Muscle of arm (tissue), 12 donors: ENCODE measurements around the gene SCEL. TPM values are rescaled to one million over a fixed set of nuclear protein-coding genes. Genes with fewer than 3 reads are reported as not detected.
"Not testable (repeated sequence)": the region's sequence is repeated elsewhere in the genome, so short reads cannot be mapped to it uniquely, and the experiment has no call there.

Experiments used
- DNase-seq: peaks from one replicate; pipeline ENCODE4 v3.0.0-alpha.2; 2013
- polyA plus RNA-seq, 12 donors: library from polyadenylated mRNA; unstranded; fragments of 120-200 nt; gene quantifications; one replicate each; pipeline ENCODE4 v1.2.1, GENCODE V29; 2013; ENCODE audit not compliant: insufficient read length in 12 of 12

The SCEL gene
- polyA plus RNA-seq, 12 donors: 0.05 to 77.7 (median 0.66) TPM; not detected in 4

- not testable (repeated sequence) for DNase-seq
These were observed 126.8 kb downstream of the SCEL start for GRCh38 chr13:77662301-77662700.

DNA sequence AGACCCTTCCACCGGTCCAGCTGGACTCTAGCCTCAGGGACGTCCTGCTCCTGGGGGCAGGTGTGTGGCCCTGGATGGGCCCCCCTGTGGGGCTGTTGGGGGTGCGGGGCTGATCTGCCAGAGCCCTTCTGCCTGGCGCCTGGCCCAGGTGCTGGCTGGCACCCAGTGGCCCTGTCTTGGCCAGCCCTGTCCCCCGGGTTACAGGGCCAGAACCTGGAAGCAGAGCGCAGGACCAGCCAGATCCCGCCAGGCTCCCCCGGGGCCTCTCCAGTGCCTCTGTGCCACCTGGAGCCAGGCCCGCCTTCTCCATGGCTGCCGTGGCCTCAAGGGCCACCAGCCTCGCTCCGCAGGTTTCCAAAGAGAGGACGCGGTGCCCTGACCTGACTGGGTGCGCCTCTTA lies 127.3 kb downstream of the SCEL start:
- not testable (repeated sequence) for DNase-seq

DNA sequence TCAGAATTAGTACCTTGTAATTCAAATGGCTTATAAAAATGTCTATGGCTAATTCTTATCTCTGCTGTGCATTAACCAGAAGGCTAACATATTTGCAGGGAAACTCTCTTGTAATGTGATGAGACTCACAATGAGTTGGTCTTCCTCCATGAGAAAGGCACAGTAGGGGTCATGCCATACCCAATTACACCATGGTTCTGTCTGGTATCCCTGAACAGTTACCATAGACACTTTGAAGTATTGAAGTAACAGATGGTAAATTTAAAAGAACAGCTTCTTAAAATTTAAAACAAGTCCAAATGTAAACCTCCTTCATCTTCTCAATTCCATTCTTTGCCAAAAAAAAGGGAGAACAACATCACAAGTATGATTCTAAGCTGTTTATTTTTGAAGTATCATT lies 139.3 kb downstream of the SCEL start:
- no peak for DNase-seq

GRCh38 chr13:77678691-77679235 lies 143.3 kb downstream of the SCEL start:
- no peak for DNase-seq

DNA sequence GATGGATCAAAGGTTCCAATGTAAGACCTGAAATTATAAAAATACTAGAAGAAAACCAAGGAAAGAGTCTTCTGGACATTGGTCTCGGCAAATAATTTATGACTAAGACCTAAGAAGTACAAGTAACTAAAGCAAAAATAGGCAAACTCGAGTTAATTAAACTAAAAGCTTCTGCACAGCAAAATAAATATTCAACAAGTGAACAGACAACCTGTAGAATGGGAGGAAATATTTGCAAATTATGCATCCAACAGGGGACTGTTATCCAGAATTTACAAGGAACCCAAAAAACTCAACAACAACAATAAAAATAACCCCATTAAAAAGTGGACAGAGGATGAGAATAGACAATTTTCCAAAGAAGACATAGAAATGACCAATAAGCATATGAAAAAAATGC lies 152.3 kb downstream of the SCEL start:
- DNase-seq: no peak

GRCh38 chr13:77691871-77692270 lies 156.4 kb downstream of the SCEL start:
- DNase-seq: no peak

GRCh38 chr13:77692746-77693448 lies 157.4 kb downstream of the SCEL start:
- no peak for DNase-seq

DNA sequence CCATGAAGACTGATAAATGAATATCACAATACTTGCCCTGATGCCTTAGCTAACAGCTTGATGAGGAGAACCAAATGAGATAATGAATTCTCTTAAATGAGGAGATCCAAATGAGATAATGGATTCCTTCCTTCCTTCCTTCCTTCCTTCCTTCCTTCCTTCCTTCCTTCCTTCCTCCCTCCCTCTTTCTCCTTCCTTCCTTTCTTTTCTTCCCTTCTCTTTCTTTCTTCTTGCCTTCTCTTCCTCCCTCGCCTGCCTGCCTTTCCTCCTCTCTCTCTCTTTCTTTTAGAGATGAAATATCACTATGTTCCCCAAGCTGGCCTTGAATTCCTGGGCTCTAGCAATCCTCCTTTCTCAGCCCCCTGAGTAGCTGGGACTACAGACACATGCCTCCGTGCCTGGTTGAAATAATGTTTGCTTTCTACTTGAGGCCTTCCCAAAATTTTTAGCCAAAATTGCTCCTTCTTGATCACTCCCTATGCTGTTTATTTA lies 158.0 kb downstream of the SCEL start:
- no peak for DNase-seq

Other genes starting within 250 kb of the SCEL start
- 10 to 100 TPM in 11 of 12 donors, not detected in 1; 39.5 to 66.9 (median 51.0) TPM for gene MYCBP2, start 208.6 kb upstream of the SCEL start, polyA plus RNA-seq
- 1 to 10 TPM in 10 of 12 donors, not detected in 2; 4.6 to 7.0 (median 6.4) TPM for gene SLAIN1, start 162.0 kb downstream of the SCEL start, polyA plus RNA-seq